ENCODE measurements around the gene DCUN1D3. TPM values are rescaled to one million over a fixed set of nuclear protein-coding genes. Genes with fewer than 3 reads are reported as not detected.
A peak's percentile ranks its signal among the peaks of the same experiment; 100 is the strongest.
"Not testable (repeated sequence)": the region's sequence is repeated elsewhere in the genome, so short reads cannot be mapped to it uniquely, and the experiment has no call there.

The DCUN1D3 gene
- total RNA-seq, 1 donor from 2014 or later, result 12.4 TPM

DNA sequence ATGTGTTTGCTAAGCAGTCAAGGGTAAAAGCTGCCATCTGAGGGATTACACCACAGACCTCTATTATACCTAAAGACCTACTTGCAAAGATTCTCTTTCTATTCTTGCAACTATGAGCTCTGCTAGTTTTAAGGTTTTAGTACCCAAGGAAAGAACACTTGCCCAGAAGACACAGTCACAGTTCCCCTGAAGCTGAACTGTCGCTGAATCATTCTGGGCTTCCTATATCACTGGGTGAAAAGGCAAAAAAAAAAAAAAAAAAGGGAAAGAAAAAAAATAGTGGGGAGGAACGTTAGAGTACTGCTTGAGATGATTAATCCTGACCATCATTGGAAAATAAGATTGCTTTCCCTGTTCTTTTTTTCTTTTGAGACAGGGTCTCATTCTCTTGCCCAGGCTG, 38.3 kb upstream of the DCUN1D3 start:
- H3K9me3 Mint-ChIP-seq, result no peaks in the 10 kb centered on the region
- no peaks in the 10 kb centered on the region for H3K27me3 Mint-ChIP-seq (ENCODE audit: low read depth)
- TF ChIP-seq, protein P1, sequence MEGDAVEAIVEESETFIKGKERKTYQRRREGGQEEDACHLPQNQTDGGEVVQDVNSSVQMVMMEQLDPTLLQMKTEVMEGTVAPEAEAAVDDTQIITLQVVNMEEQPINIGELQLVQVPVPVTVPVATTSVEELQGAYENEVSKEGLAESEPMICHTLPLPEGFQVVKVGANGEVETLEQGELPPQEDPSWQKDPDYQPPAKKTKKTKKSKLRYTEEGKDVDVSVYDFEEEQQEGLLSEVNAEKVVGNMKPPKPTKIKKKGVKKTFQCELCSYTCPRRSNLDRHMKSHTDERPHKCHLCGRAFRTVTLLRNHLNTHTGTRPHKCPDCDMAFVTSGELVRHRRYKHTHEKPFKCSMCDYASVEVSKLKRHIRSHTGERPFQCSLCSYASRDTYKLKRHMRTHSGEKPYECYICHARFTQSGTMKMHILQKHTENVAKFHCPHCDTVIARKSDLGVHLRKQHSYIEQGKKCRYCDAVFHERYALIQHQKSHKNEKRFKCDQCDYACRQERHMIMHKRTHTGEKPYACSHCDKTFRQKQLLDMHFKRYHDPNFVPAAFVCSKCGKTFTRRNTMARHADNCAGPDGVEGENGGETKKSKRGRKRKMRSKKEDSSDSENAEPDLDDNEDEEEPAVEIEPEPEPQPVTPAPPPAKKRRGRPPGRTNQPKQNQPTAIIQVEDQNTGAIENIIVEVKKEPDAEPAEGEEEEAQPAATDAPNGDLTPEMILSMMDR (IDR thresholded peaks at IDR 0.05; ENCODE audit: unreplicated experiment), result no peak
- no peak for DNase-seq (ENCODE audit: low spot score in 2 of 2, unreplicated experiment in 2 of 2)
- H3K36me3 Mint-ChIP-seq, result no peaks in the 10 kb centered on the region
- no peaks in the 10 kb centered on the region for H3K4me1 Mint-ChIP-seq
- H3K4me3 Mint-ChIP-seq, result no peak overlapping the region
- H3K27ac Mint-ChIP-seq, result no peak overlapping the region

DNA sequence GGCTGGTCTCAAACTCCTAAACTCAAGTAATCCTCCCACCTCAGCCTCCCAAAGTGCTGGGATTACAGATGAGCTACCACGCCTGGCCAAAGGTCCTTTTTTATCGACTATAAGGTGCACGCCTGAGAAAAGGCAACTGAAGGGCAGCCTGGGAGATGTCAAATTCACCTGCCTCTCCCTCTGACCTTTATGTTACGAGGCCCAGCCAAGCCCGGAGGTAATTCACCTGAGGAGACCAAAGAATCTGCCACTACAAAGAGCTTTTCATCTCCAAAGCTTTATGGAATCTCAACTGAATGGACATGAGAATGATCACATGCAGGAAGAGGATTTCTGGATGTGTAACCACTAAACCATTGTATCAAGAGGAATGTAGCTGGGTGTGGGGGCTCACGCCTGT, 37.6 kb upstream of the DCUN1D3 start:
- Mint-ChIP-seq H3K4me1 (no peaks in the 10 kb centered on the region), H3K9me3 (no peaks in the 10 kb centered on the region), H3K27me3 (ENCODE audit: low read depth) (no peaks in the 10 kb centered on the region), H3K4me3 (no peak overlapping the region), H3K36me3 (no peaks in the 10 kb centered on the region), H3K27ac (no peak overlapping the region)
- no peak for DNase-seq (ENCODE audit: low spot score in 2 of 2, unreplicated experiment in 2 of 2)
- TF ChIP-seq, protein P1 (IDR thresholded peaks at IDR 0.05; ENCODE audit: unreplicated experiment), result no peak

DNA sequence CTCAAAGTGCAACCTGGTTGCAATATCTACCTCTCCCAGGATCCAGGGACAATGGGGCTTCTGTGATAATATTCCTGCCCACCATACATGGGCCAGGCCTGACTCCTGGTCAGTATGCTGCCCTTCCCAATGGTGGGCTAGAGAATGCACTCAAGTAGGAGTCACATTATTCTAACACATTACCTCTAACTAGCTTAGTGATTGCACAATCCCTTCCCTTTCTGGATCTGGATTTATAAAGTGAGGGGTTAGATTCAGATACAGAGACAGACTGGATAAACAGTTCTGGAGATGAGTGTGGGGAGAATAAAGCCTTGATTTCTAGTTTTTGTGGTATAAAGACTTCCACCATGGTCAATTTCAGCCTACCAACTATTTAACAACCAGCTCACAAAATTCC, 33.4 kb upstream of the DCUN1D3 start:
- Mint-ChIP-seq H3K27ac (no peak overlapping the region), H3K36me3 (no peaks in the 10 kb centered on the region), H3K4me1 (peaks cover 2% of the 10 kb centered on the region), H3K27me3 (ENCODE audit: low read depth) (no peaks in the 10 kb centered on the region), H3K9me3 (no peaks in the 10 kb centered on the region), H3K4me3 (no peak overlapping the region)
- TF ChIP-seq, protein P1 (IDR thresholded peaks at IDR 0.05; ENCODE audit: unreplicated experiment), result no peak
- DNase-seq (ENCODE audit: low spot score in 2 of 2, unreplicated experiment in 2 of 2), result no peak

DNA sequence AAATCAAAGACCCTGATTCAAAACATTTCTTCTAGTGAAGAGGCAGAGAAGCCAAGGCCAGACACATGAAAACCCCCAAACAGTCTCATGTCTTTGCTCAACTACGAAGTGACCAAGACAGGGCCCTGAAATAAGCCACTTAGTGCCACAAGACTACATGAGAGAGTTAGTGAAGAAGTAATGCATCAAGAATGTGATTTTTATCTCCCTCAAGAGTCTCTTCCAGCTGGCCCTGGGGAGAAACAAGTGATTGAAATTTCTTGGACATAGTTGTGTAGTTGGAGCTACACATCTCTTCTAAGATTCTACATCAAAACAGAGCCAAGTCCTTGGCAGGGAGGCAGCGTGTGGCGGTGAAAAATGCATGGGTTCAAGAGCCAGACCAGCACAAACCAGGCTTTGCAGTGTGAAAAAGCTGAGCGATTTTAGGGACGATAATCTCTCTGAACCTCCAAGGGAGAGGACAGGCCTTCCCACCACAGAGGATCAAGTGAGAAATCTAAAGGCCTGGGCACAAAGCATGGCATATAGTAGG, 31.0 kb upstream of the DCUN1D3 start:
- TF ChIP-seq, protein P1 (IDR thresholded peaks at IDR 0.05; ENCODE audit: unreplicated experiment), result no peak
- Mint-ChIP-seq H3K27ac (no peak overlapping the region), H3K4me1 (peaks cover 2% of the 10 kb centered on the region), H3K9me3 (no peaks in the 10 kb centered on the region), H3K36me3 (no peaks in the 10 kb centered on the region), H3K4me3 (no peak overlapping the region), H3K27me3 (ENCODE audit: low read depth) (no peaks in the 10 kb centered on the region)
- DNase-seq (ENCODE audit: low spot score in 2 of 2, unreplicated experiment in 2 of 2), result no peak

DNA sequence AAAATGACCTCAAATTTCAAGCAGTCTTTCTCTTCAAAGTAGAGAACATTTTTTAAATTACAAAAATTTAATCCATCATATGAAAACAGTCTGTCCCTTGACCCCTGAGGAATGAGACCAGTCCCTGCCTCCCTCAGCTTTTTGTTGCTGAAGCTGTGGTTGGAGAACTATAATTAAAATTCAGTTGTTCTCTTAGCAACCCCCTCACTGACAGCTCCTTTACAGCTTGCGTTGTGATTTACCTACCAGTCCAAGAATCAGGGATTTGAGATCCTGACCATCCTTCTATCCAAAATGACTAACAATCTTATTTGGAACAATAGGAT, 30.2 kb upstream of the DCUN1D3 start:
- DNase-seq (ENCODE audit: low spot score in 2 of 2, unreplicated experiment in 2 of 2), result no peak
- TF ChIP-seq, protein P1 (IDR thresholded peaks at IDR 0.05; ENCODE audit: unreplicated experiment), result no peak
- Mint-ChIP-seq H3K27me3 (ENCODE audit: low read depth) (no peaks in the 10 kb centered on the region), H3K4me3 (no peak overlapping the region), H3K27ac (no peak overlapping the region), H3K9me3 (no peaks in the 10 kb centered on the region), H3K36me3 (peaks cover 4% of the 10 kb centered on the region), H3K4me1 (peaks cover 2% of the 10 kb centered on the region)

DNA sequence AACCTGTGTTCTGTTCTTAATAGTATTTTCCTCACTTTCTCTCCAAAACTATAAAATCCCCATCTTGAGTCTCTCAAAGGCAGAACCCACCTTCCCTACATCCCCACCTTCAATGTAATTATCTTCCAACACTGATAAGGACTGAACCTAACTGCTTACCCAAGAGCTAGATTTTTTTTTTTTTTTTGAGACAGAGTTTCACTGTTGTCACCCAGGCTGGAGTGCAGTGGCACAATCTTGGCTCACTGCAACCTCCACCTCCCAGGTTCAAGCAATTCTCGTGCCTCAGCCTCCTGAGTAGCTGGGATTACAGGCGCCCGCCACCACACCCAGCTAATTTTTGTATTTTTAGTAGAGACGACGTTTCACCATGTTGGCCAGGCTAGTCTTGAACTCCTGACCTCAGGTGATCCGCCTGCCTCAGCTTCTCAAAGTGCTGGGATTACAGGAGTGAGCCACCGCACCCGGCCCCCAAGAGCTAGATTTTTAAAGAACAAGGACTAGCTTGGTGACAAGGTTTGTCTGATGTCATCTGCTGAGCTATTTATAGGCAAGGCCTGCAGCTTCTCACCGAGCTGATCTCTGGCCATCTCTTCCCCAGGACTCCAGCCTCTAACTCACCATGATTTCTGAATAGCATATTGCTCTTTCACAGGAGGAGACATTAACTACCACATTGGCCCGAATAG, 29.7 kb upstream of the DCUN1D3 start:
- H3K27me3 Mint-ChIP-seq (ENCODE audit: low read depth); H3K36me3 Mint-ChIP-seq; DNase-seq (ENCODE audit: low spot score in 2 of 2, unreplicated experiment in 2 of 2); H3K4me3 Mint-ChIP-seq; H3K4me1 Mint-ChIP-seq; H3K9me3 Mint-ChIP-seq: not testable (repeated sequence)
- peak overlapping the region; percentile 50 for H3K27ac Mint-ChIP-seq
